GM12873 (cell line): Measurements from ENCODE around the gene ZNF273.

Experiments
- TF ChIP-seq, protein P1 (sequence below): IDR thresholded peaks from 2 replicates; pipeline ENCODE4 v1.5.1; 2012; ENCODE audit warnings: low read depth, mild to moderate bottlenecking, moderate library complexity, low read length, control low read depth; ENCODE audit not compliant: insufficient read depth; ENCODE audit errors: missing control alignments

The ZNF273 gene

GRCh38 chr7:64878684-64879083 lies 24.4 kb upstream of the ZNF273 start:
- TF ChIP-seq, protein P1, sequence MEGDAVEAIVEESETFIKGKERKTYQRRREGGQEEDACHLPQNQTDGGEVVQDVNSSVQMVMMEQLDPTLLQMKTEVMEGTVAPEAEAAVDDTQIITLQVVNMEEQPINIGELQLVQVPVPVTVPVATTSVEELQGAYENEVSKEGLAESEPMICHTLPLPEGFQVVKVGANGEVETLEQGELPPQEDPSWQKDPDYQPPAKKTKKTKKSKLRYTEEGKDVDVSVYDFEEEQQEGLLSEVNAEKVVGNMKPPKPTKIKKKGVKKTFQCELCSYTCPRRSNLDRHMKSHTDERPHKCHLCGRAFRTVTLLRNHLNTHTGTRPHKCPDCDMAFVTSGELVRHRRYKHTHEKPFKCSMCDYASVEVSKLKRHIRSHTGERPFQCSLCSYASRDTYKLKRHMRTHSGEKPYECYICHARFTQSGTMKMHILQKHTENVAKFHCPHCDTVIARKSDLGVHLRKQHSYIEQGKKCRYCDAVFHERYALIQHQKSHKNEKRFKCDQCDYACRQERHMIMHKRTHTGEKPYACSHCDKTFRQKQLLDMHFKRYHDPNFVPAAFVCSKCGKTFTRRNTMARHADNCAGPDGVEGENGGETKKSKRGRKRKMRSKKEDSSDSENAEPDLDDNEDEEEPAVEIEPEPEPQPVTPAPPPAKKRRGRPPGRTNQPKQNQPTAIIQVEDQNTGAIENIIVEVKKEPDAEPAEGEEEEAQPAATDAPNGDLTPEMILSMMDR: no peak

- TF ChIP-seq, protein P1: no peak
Observed at GRCh38 chr7:64879086-64879730, 23.9 kb upstream of the ZNF273 start.

- TF ChIP-seq, protein P1: no peak
Observed at GRCh38 chr7:64879800-64880199, 23.3 kb upstream of the ZNF273 start.

- TF ChIP-seq, protein P1: no peak
Observed at GRCh38 chr7:64880322-64881297, 22.5 kb upstream of the ZNF273 start.

DNA sequence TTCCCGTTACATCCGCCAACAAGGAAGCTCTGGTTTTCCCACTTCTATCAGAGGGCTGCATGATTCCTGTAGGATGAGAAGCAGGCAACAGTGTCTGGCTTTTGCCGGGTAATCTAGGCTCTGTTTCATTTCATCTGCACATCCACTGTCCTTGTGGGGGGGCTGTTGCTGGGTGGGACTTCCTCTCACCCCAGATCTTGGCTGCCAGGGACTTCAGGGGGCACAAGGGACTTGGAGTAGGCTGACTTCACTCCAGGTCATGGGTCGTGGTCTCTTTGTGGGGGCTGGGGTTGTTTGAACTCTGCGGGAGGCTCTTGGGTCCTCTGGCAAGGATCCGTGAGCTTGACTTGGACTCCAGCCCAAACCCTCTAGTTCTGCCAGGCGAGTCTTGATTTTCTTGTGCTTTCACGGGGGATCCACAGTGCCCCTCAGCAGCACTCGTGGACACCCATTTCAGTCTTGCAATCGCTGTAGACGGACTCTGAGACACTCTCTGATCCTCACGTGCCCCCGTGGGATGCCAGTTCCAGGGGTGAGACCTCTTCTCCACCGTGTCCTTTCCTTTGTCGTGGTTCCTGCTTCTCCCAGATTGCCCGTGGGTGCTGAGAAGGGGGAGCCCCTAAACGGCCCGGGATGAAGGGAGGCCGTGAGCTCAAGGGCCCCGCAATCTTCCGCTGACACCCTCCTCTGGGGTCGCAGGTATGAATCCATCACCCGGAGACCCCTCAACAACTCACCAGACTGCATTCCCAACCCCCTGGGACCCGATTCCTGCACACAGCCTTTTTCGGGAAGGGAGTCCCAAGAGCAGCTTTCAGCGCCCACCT lies 21.4 kb upstream of the ZNF273 start:
- TF ChIP-seq, protein P1: no peak

DNA sequence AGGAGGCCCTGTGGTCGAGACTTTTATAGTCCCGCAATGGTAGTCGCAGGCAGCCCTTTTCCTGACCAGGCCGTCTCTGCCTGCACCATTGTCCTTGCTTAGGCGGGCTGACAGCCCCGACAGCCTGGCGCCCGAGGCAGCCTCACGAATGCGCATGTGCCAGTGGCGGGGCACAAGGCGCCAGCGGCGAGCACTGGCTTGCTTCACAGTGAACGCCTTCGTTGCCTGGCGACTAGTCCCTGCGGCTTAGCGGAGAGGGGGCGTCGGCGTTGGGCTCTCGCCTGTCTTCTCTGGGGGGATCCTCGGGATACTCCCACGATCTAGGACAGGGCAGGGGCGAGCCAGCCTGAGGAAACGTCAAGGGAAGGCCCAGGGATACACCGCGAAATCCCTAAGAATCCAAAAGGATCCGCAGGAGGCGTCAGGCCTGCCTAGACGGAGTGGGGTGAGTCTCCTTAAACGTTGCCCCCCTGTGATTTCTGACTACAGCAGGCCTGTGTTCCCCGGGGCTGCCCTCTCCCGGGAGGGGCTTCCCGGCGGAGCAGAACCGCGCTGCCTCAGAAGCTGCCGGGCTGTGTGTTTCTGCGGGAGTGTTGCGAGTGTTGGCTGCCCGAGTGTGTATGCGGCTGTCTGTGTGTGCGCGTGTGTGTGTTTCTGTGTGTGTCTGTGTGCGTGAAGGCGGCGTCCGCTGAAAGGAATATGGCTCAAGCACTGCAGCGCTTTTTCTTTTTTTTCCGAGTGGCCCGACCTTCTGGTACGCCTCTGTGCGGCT lies 20.5 kb upstream of the ZNF273 start:
- TF ChIP-seq, protein P1: no peak
